Measurements from ENCODE around the gene CSF2. TPM values are rescaled to one million over a fixed set of nuclear protein-coding genes. Genes with fewer than 3 reads are reported as not detected.

The CSF2 gene
- polyA plus RNA-seq, 1 of the 3 experiments (the other 2 are of a cell fraction): 0.97 TPM

- no peak overlapping the region for H3K4me3 ChIP-seq (ENCODE audit: low read depth in 2 of 2, low read length in 1 of 2)
- CTCF ChIA-PET: no interaction called here
Measured at GRCh38 chr5:132109494-132110053, 36.0 kb downstream of the CSF2 start.

More at GRCh38 chr5:132109494-132110053, 36.0 kb downstream of the CSF2 start:
- peaks cover 3 to 13% of the 10 kb centered on the region in 2 experiments; a peak in 3 of 4 replicates for H3K4me1 ChIP-seq (ENCODE audit: control insufficient read depth in 1 of 2, insufficient read depth in 2 of 2, low read depth in 1 of 2, low read length in 1 of 2)
- H2AFZ ChIP-seq (ENCODE audit: low read depth): no peak overlapping the region
- no peak overlapping the region for H3K9ac ChIP-seq
- no peaks in the 10 kb centered on the region for H3K9me2 ChIP-seq
- no peak overlapping the region for H3K27ac ChIP-seq (ENCODE audit: low read depth in 2 of 2, low read length in 1 of 2)
- no peak for DNase-seq
- WGBS (ENCODE audit: low lambda C conversion rate): 66% methylated on average over 3 of the region's 3 CpGs
- no peaks in the 10 kb centered on the region for H3K27me3 ChIP-seq (ENCODE audit: insufficient read depth)
- H3K9me3 ChIP-seq: no peaks in the 10 kb centered on the region
- POLR2A ChIA-PET: no interaction called here
- H3K4me2 ChIP-seq: no peak overlapping the region
- H3K79me2 ChIP-seq (ENCODE audit: insufficient read depth): no peaks in the 10 kb centered on the region
- TF ChIP-seq FOSL2 (IDR thresholded peaks at IDR 0.05; ENCODE audit: borderline replicate concordance, low read depth) (no peak), REST (IDR thresholded peaks at IDR 0.05; ENCODE audit: low read depth, low read length) (no peak), JUND (IDR thresholded peaks at IDR 0.05) (no peak), MXI1 (IDR thresholded peaks at IDR 0.05; ENCODE audit: low read depth, low read length) (no peak), NFIC (IDR thresholded peaks at IDR 0.05; ENCODE audit: borderline replicate concordance) (no peak), CHD2 (IDR thresholded peaks at IDR 0.05; ENCODE audit: low read length, partially characterized antibody) (no peak), USF2 (IDR thresholded peaks at IDR 0.05; ENCODE audit: borderline replicate concordance, low read depth, low read length) (no peak), POLR2AphosphoS5 (IDR thresholded peaks at IDR 0.05; ENCODE audit: low read depth, low read length) (no peak), IRF3 (IDR thresholded peaks at IDR 0.05; ENCODE audit: low read depth, low read length) (no peak), FOXM1 (IDR thresholded peaks at IDR 0.05; ENCODE audit: low read depth) (no peak), SMC3 (IDR thresholded peaks at IDR 0.05; ENCODE audit: low read depth, low read length) (no peak), RXRA (IDR thresholded peaks at IDR 0.05; ENCODE audit: borderline replicate concordance, low read depth) (no peak), YY1 (IDR thresholded peaks at IDR 0.05; ENCODE audit: low read depth) (no peak), RCOR1 (IDR thresholded peaks at IDR 0.05; ENCODE audit: low read length) (no peak), TCF12 (IDR thresholded peaks at IDR 0.05) (no peak), FOXJ3 (CRISPR knock-in tag; IDR thresholded peaks at IDR 0.05) (no peak), RAD21 (IDR thresholded peaks at IDR 0.05; ENCODE audit: low read length) (no peak), EZH2phosphoT487 (IDR thresholded peaks at IDR 0.05; ENCODE audit: borderline replicate concordance, low read depth) (no peak)
- TF ChIP-seq, protein P1, sequence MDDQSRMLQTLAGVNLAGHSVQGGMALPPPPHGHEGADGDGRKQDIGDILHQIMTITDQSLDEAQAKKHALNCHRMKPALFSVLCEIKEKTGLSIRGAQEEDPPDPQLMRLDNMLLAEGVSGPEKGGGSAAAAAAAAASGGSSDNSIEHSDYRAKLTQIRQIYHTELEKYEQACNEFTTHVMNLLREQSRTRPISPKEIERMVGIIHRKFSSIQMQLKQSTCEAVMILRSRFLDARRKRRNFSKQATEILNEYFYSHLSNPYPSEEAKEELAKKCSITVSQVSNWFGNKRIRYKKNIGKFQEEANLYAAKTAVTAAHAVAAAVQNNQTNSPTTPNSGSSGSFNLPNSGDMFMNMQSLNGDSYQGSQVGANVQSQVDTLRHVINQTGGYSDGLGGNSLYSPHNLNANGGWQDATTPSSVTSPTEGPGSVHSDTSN (IDR thresholded peaks at IDR 0.05): no peak
- TF ChIP-seq, protein P2, sequence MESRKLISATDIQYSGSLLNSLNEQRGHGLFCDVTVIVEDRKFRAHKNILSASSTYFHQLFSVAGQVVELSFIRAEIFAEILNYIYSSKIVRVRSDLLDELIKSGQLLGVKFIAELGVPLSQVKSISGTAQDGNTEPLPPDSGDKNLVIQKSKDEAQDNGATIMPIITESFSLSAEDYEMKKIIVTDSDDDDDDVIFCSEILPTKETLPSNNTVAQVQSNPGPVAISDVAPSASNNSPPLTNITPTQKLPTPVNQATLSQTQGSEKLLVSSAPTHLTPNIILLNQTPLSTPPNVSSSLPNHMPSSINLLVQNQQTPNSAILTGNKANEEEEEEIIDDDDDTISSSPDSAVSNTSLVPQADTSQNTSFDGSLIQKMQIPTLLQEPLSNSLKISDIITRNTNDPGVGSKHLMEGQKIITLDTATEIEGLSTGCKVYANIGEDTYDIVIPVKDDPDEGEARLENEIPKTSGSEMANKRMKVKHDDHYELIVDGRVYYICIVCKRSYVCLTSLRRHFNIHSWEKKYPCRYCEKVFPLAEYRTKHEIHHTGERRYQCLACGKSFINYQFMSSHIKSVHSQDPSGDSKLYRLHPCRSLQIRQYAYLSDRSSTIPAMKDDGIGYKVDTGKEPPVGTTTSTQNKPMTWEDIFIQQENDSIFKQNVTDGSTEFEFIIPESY (IDR thresholded peaks at IDR 0.05; ENCODE audit: borderline replicate concordance, low read depth): no peak
- no peaks in the 10 kb centered on the region for H3F3A ChIP-seq (replicated peaks; ENCODE audit: insufficient read depth)
- no peaks in the 10 kb centered on the region for H4K20me1 ChIP-seq (ENCODE audit: insufficient read depth)
- no peaks in the 10 kb centered on the region for H3K36me3 ChIP-seq (replicated peaks in 1 of 2; ENCODE audit: control insufficient read depth in 1 of 2, insufficient read depth in 2 of 2, low read length in 1 of 2)
